8988T (cell line): Measurements from ENCODE around the gene GLP2R.

Experiments
- DNase-seq: peaks from one replicate; pipeline ENCODE4 v3.0.0; 2011

Gene GLP2R

DNA sequence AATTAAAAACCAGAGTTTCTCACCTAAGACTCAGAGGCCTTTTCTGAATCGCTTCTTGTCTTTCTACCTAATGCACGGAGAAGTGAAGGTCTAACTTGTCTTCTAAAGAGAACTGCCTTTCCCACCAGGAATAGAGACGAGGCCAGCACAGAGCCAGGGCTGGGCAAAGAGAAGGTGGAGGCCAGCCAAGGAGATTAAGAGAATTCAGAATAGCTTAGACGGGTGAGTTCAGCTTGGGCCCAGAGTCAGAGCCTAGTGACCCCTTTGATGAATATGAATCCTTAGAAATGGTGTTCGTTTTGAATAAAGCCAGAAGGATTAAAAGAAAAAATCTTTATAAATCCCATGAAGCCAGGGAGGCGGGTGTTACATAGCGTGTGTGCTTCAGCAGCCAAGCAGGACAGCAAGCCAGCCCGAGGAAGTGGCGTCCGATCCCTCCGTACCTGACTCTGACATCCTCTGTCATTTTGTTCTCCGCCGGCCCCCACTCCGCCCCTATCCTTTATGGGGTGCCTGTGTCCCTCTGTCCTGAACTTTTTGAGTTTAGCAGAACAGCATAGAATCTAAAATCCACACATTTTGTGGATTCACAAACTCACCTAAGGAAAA, 11.3 kb upstream of the GLP2R start:
- DNase-seq, result no peak

DNA sequence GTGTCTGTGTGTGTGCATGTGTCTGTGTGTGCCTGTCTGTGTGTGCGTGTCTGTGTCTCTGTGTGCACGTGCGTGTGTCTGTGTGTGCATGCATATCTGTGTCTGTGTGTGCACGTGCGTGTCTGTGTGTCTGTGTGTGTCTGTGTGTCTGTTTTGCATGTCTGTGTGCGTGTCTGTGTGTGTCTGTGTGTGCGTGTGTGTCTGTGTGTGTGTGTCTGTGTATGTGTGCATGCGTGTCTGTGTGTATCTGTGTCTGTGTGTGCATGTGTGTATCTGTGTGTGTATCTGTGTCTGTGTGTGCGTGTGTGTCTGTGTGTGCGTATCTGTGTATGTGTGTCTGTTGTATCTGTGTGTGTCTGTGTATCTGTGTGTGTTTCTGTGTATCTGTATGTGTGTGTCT, 9.3 kb upstream of the GLP2R start:
- no peak for DNase-seq

DNA sequence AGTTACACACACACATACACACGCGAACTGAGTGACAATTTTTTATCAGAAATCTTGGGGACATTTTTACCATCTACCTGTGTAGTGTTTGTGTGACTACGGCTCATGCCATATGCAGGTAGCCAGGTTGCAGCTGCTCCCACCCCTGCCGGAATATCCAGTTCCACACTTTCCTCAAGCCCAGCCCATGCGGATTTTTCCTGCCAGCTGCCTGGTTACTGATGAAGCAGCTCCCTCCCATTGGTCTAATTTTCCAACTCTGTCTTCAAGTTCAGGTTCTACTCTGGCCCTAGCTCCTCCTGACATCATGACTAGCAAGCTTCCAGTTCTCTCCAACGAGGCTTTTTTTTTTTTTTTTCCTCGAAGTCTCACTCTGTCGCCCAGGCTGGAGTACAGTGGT, 8.6 kb upstream of the GLP2R start:
- DNase-seq, result no peak

DNA sequence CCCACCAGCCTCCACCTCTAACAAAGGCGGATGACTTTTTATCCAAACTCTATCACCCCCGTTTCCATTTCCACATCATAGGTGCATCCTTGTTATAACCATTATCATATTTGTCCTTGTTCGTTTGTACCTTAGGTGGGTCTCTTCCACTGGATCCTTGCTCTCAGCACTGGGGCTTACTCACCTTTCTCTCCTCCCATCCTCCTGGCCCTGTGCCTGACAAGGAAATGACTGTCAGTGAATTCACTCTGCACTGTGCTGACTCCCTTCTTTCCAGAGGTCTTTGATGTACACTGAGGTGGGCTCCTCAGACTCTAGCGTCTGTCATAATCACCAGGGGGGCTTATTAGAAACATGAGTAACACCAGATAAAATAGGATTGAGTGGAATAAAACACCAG, 7.0 kb upstream of the GLP2R start:
- DNase-seq, result no peak

DNA sequence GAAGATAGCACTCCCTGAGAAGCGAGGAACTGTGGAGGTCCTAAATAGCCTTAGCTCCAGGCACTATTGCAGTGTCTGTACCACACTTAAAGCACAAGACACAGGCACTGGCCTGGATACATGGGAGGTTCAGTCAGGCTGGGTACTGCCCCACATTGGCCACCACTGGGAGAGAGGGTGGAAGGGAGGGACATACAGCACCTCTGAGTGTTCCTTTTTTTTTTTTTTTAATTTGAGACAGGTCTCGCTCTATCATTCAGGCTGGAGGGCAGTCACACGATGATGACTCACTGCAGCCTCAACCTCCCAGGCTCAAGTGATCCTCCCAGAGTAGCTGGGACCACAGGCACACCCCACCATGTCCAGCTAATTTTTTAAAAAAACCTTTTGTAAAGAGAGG, 5.3 kb upstream of the GLP2R start:
- no peak for DNase-seq

DNA sequence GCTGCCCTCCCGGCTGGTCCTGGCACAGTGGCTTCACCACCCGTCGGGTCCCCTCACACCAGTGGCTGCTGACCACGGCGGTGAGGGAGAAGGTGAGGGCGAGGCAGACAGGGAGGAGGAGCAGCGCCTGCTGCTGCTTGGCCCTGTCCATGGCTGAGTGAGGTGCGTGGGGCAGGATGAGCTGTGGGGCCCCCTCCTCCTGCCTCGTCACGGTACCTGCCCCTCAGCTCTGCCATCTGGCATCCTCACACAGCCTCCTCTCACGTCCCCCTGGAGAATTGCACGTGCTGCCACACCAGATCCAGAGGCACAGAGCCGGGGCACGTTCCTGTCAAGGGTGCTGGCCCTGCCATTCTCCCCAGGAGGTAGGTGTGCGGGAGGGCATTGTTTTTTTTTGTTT, 3.8 kb upstream of the GLP2R start, which contains the start of gene GSG1L2:
Gene GSG1L2, minus strand, starts transcription at position 159 of the 400 bp plus-strand sequence. Its CDS starts 8 bp downstream, at position 151.
- no peak for DNase-seq

DNA sequence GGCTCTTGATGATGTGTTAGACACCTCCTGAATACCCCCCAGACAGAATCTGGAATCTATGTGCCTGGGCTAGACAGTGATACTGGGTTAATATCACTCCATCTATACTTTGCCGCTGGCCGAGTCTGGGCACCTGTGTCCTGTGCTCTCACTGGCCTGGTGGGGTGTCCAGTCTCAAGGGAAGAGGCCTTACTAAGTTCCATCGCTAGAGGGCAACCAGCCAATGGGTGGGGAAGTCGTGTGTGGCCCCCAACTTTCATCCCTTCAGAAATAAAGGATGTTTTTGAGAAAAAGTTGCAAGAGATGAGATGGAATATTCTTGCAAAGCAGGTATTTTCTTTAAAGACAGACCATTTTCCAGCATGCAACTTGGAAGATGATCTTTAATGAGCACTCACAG, 1.6 kb upstream of the GLP2R start:
- DNase-seq, result peak; percentile 38

DNA sequence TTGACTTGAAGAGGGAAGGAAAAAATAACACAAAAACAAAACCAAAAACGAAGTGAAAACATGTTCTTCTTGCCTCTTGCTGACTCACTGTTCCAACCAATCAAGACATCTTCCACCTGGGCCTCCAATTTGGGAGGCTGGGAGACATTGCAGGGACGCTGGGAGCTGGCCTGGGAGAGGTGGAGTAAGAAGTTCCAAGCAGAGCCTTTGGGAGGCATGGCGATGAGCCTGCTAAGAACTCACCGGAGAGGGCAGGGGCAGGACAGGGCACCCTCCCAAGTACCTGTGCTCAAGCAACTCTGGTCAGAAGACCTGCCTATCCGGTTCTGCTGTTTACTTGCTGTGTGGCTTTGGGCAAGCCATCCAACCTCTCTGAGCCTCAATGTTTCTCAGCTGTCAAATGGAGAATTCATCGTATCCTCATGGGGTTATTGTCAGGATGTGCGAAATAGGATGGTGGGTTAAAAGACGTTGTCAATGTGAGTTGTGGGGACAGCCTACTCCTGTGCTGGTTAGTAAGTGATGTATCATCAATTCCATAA, 856 bp upstream of the GLP2R start:
- DNase-seq, result no peak

DNA sequence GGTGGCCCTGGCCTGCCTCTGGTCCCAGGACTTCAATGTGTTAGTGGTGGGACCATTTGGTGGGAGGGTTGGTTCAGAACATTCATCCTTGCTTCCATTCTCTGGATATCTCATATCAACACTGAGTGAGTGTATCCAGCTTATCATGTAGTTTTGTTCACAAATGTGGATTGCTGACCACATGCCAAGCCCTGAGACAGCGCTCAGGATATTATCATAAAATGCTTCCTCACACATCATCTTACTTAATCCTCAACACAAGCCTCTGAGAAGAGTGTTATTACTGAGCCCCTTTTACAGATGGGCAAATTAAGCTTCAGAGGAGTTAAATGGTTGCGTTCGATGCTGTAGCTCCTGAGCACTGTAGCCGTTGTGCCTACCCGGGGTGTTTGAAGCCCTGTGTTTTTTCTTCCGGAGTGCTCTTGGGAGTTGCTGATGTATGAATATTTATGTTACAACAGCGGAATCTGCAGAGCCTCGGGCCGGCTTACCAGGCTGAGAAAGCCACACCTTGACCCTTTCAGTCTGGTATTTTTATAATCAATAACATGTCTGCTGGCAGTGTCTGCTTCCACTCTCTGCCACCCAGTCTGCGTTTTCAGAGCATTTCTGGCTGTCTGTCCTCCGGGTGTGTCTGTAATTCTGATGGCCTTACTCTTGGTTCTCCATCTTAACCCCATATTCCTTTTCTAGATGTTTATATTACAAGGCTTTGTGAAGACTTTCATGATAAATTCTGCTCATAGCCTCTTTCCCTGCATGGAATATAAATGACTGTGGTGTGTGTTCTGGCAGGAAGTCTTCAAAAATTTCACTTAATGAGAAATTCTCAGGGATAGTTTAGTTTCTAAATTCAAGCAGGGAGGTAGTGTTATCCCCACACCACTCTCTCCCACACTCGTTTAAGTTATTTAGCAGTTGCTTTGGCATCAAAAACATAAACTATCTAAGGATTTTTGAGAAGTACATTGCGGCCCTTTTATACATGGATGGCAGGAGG, 2.9 kb downstream of the GLP2R start:
- no peak for DNase-seq

DNA sequence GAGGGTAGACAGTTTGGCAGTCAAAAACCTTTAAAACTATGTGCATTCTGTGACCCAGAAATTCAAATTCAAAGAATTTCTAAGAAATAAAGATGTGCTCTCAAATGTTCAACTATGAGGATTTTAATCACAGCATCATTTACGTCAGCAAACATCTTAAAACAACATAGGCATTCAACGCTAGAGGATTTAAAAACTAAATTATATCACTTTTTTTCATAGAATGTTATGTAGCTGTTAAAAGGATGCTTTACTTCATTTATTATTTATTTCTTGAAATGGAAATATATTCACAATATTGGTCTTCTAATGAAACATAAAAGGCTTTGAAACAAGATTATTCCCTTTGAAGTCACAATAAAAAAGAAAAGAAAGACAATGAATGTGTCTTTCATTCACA, 3.6 kb downstream of the GLP2R start:
- DNase-seq, result no peak

DNA sequence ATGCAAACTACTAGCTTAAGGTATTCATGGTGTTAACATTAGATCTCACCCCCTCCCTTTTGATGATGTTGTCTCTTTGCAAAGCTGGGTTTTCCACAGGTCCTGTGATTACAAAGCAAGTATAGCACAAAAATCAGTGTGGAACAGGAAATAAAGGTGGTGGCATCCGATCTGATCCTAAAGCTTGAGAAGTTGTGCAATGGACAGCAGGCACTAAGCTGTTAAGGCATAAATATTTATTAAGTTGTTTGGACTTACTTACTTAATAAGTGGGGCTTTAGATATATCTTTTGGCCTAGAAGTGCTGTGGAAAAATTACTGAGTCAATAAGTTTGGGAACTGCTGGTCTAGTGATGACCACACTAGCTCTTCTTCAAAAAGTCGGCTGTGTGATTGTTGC, 5.0 kb downstream of the GLP2R start:
- no peak for DNase-seq

DNA sequence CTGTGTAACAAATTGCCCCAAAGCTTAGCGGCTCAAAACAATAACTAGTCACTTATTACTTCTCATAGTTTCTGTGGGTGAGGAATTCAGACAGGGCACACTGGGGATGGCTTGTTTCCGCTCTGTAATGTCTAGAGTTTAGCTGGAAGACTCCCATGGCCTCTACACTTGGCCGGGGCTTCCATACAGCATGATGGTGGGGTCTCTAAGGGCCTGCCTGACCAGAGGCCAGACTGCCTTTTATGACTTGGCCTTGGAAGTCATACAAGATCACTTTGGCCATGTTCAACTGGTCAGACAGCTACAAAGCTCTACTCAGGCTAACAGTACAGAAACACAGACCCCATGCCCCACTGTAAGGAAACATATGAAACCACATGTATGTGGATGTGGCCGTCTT, 8.2 kb downstream of the GLP2R start:
- no peak for DNase-seq

DNA sequence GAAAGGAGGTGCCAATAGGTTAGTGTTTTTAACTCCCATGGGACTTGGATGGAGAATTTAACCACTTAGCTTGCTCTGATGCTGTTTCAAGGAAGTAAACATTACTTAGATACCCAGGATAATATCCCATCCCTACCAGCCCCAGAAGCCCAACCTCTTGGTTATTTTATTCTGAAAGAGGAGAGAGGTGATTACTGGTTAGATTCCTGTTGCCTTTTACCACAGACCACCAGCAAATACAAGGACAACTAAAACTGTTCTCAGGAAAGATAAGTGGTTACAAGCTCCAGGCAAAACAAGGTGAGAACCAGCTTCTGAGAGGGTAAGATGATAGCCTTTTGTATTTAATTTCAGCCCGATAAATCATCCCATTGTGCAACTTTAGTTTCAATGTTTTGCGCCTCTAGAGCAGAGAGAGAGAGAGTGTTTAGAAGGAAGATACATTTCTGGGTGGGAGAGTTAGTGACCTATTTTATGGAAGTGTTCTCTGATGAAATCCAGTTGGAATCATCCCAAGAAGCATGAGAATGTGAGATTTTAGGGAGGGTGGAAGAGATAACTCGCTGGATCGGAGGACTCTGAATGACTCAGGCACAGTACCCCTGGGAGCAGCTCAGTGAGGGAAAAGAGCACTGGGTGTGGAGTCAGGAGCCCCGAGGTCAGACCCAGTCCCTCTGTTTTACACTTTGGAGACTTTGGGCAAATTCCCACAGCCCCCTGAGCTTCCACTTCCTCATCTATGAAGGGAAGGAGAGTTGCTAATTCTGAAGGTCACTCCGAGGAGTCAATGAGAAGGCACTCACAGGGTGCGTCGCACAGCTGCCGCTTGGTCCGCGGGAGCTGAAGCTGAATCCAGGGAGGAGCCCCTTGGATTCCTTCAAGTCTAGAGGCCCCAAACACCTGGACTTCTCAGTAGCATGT, 12.1 kb downstream of the GLP2R start:
- no peak for DNase-seq

DNA sequence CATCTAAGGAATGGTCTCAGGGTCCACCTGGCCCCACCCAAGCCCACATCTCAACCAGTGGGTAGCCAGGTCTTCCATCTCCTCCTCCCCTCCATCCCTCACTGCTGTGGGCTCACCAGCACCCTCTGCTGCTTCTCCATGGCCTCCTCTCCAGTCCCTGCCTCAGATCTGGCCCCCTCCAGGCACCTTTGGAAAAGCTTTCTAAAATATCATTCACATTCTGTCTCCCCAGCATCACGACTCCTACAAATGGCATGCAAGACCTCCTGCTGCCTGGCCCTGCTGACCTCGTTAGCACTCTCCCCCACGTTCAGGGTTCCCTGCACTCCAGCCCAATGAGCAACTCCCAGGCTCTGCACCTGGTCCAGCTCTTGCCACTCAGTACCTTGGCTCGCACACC, 13.7 kb downstream of the GLP2R start:
- peak; percentile 32 for DNase-seq

DNA sequence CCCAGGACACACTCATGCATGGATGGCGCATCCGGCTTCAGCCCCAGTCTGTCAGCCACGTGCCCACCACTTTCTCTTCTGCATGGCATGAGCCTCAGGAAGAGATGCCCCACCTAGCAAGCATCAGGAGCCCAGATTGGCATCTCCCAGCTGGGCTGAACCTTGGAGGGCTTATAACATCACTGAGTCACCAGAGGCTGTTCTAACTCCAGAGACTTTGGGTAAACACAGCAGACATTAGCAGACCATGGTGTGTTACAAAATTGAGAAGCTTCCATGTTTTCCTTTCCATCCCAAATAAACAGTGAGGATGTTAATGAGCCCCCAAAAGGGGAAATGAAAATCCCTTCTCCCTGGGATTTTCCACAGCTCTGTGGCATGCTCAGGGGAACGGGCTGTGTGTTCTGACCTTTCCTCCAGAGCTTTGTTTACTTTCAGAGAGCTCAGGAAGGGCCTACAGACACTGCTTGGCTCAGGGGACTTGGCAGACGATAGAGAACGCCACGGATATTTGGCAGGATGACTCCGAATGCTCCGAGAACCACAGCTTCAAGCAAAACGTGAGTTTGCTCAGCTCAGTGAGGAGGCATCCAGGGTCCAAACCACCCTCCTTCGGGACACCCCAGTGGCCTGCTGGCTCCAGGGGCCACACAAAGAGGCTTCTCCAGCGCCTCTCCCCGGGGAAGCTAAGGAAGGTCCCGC, 16.5 kb downstream of the GLP2R start:
- DNase-seq, result no peak

DNA sequence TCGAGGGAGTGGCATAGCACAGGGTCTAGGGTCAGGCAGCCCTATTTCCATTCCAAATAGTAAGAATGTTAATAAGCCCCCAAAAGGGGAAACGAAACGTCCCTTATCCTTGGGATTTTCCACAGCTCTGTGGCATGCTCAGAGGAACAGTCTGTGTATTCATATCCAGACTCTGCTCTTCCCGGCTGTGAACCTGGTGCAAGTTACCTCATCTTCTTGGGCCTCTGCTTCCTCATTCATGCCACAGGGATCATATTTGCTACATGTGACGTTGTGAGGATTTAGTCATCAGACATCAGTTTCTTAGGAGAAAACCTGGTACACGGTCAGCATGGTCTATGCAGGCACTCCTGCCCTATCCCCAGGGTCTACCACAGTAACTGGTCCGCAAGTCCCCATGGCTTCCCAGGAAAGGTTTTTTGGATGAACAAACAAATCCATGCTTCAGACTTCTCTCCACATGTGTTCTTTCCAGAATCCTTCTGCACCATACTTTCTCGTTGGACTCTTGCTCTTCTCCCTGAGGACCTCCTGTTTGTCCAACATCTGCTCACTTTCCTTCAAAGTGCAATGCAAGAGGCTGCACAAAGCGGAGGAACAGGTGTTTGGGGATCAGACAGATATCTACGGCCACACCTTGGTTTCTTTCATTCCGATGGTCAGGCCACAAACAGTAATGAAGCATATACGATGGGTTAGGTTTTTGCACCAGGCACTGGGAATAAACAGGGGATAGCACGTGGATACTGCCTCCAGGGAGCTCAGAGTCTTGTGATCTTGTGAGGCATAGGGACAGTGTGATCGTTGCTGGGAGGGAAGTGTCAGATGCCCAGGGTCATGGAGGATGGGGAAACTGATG, 17.7 kb downstream of the GLP2R start:
- DNase-seq, result no peak

DNA sequence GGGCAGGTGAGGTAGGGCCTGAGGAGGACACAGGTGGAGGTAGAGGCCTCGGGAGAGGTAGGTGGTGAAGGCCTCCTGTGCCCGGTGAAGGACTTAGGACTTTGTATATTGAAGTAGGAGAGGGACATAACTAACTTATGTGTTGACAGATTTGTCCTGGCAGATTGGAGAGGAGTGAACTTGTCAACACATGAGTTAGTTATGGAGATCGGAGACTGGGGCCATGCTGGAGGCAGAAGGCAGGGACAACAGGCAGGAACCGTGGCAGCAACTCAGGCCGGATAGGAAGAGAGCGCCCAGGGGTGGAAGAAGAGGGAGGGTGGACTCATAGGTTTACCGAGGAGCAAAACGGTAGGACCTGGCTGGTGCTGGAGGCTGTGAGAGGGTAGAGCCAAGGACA, 18.4 kb downstream of the GLP2R start:
- no peak for DNase-seq

DNA sequence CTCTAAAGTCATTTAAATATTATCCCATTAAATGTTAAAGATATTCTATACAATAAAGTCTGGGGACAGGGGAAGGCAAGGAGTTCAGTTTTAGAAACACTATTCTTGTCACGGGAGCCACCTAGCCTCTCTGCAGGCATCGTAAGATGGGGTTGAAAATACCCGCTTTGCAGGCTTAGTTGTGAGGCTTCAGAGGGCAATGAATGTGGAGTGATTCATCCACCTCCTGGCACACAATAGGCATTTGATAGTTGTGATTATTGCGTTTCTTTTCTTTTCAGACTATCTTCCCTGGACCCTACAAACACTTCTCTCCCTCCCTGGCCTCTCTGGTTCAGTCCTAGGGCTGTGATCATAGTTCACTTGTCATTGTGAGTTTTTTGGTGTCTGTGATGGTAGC, 19.6 kb downstream of the GLP2R start:
- no peak for DNase-seq

DNA sequence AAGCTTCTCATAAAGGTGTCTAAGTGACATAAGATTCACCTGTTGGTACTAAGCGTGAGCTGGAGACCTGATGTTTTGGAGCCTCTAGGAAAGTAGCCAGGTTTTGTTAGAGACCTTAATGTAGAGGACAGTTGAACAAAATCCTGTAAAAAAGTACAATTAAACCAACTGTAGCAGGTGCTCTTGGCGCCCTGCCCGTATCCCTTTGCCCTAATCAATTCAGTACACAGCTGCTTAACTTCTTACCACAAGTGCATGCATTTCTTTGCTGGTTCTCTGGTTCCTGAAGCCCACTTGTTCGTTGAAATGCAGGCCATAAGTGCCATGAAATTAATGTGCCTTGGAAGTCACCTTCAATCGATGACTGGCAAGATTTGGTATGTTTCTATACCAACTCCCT, 24.4 kb downstream of the GLP2R start:
- DNase-seq, result no peak

DNA sequence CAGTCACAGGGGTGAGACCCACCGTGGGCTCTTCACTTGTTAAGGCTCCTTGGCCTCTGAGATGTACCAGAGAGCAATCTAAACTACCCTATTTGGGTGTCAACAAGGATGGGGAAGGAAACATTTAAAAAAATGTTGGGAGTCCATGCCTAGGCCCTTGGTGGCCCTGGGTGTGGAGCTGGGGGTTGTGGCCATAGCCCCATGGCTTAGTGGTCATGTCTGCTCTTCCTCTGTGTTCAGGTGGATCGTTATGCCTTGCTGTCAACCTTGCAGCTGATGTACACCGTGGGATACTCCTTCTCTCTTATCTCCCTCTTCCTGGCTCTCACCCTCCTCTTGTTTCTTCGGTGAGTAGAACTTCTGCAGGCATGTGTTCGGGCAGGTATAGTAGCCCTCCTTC, 28.5 kb downstream of the GLP2R start:
- DNase-seq, result no peak

DNA sequence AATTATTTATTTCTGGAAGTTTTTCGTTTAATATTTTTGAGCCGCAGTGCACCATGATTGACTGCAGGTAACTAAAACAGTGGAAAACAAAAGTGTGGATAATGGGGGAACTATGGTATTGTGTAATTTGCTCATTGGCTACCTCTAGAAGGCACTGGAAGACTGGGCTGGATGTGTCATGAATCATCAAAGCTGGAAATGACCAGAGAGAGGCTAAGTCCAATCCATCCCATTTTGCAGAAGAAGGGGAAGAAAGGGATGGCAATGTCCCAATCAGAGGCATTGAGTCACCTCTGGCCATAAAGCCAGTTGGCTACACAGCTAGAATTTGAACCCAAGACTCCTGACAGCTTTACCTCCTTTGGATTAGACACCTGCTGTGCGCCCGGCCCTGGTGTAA, 29.3 kb downstream of the GLP2R start:
- no peak for DNase-seq
